H1 (cell line): ENCODE data around the gene EVA1C. TPM values are rescaled to one million over a fixed set of nuclear protein-coding genes. Genes with fewer than 3 reads are reported as not detected.

ENCODE experiments used
- CHD7 ChIP-seq: fragments of 300-600 bp; sonication (generic); IDR thresholded peaks from 2 replicates; pipeline ENCODE4 v1.7.1; 2012; ENCODE audit warnings: low read length, moderate library complexity, mild to moderate bottlenecking, inconsistent platforms; ENCODE audit not compliant: insufficient replicate concordance
- HDAC6 ChIP-seq: IDR thresholded peaks from one replicate; pipeline ENCODE4 v1.7.1; 2012; ENCODE audit warnings: low read depth, mild to moderate bottlenecking, inconsistent platforms, low read length, moderate library complexity
- POLR2AphosphoS5 ChIP-seq: IDR thresholded peaks from 2 replicates; pipeline ENCODE4 v1.6.1; 2011; ENCODE audit warnings: low read depth, low read length
- polyA plus RNA-seq, 7 experiments: library from polyadenylated mRNA; depleted of rRNA in 3 of 7; stranded (reverse) in 5 of 7; unstranded in 2 of 7; fragments of >200 nt in 5 of 7; fragments of 200-250 nt in 2 of 7; gene quantifications; 1 replicate in 5 of 7; 2 replicates in 1 of 7; 4 replicates in 1 of 7; pipeline versions ENCODE4 v1.2.1 to v1.2.3, GENCODE V29; 2011 to 2013; ENCODE audit warnings: missing spikeins in 2 of 7, mixed read lengths in 2 of 7
- total RNA-seq: library from RNA; stranded (reverse); fragmentation: NEBNext Ultra II Directional; extraction: Animal tissue kit (Norgen Biotek cat#: 25700); gene quantifications from 2 replicates; pipeline ENCODE4 v1.2.1, GENCODE V29; 2021

The EVA1C gene
- total and polyA plus RNA-seq, 2 of the 8 experiments (the other 6 are each of a cell fraction or from before 2014, with no cell fraction given): 2.6 to 3.6 TPM

DNA sequence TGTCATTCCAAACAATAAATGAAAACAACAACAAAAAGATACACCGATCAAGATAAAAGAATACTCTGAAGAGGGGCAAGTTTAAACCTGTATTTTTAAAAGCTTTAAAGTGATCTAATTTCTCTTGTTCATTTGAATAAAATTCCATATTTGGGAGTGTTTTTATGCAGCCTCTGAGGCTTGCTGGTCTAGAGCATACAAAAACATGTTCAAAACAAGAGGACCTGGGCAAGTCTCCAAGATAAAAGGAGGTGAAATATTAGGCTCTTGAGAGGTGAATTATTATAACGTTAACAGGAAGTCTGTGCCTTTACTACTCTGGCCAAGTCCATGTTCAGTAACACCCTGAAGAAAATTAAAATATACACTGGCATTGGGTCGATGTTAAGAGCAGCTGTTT is 39.8 kb upstream of the EVA1C start (continued):
- TF ChIP-seq CHD7 (no peak), HDAC6 (no peak), POLR2AphosphoS5 (no peak)
